ENCODE results near the gene CA10. TPM values are rescaled to one million over a fixed set of nuclear protein-coding genes. Genes with fewer than 3 reads are reported as not detected.

CA10 gene
- total RNA-seq, 6 experiments from 2014 or later, result not detected

DNA sequence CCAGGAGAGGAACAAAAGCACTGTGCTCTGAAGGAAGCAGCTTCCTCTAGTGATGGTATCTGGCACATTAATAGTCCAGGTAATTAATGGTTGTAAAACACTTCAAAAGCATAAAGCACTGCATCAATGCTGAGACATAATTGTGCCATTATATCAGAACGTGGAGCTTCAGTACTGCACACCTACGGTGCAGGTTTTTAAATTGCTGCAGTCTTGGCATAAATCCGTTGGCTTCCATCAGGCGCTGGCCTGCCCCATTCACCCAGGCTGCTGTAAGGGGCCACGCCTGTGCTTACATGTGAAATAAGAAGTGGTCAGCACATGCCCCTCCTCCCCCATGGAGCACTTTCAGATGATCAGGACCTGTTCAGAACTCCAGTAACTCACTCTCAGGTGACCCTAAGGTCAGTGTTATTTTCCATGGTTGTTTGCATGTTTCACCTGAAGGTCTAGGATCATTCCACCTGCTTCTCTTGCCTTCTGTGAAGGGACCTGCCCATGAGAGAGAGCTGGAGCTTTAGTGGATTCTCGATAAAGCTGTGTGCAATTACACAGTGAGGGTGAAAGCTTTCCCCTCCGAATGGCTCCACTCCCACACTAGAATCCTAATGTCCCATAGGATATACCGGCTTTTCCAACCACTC lies 345.3 kb downstream of the CA10 start:
- Mint-ChIP-seq H3K27ac (no peak overlapping the region), H3K4me1 (ENCODE audit: low read depth) (no peaks in the 10 kb centered on the region), H3K36me3 (ENCODE audit: low read depth) (no peaks in the 10 kb centered on the region), H3K4me3 (no peak overlapping the region), H3K27me3 (ENCODE audit: insufficient read depth) (no peaks in the 10 kb centered on the region), H3K9me3 (peaks cover 51% of the 10 kb centered on the region)
- TF ChIP-seq, protein P1, sequence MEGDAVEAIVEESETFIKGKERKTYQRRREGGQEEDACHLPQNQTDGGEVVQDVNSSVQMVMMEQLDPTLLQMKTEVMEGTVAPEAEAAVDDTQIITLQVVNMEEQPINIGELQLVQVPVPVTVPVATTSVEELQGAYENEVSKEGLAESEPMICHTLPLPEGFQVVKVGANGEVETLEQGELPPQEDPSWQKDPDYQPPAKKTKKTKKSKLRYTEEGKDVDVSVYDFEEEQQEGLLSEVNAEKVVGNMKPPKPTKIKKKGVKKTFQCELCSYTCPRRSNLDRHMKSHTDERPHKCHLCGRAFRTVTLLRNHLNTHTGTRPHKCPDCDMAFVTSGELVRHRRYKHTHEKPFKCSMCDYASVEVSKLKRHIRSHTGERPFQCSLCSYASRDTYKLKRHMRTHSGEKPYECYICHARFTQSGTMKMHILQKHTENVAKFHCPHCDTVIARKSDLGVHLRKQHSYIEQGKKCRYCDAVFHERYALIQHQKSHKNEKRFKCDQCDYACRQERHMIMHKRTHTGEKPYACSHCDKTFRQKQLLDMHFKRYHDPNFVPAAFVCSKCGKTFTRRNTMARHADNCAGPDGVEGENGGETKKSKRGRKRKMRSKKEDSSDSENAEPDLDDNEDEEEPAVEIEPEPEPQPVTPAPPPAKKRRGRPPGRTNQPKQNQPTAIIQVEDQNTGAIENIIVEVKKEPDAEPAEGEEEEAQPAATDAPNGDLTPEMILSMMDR (IDR thresholded peaks at IDR 0.05), result no peak
- no peak for DNase-seq

DNA sequence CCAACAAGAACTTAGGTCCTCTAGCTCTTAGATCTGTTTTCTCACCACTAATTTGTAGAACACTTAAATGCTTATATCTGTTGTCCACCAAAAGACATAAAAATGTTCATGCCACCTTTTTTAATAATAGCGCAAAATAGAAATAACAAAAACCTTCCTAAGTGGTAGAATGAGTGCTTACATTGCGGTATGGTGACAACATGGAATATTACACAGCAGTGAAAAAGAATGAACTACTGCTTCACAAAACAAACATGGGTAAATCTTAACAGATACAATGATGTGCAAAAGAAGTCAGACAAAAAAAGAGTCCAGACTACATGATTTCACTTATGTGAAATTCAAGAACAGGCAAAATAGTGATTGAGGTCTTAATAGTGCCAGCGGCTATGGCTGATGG lies 351.1 kb downstream of the CA10 start:
- no peaks in the 10 kb centered on the region for H3K36me3 Mint-ChIP-seq (ENCODE audit: low read depth)
- H3K27ac Mint-ChIP-seq, result no peak overlapping the region
- H3K9me3 Mint-ChIP-seq, result peaks cover 69% of the 10 kb centered on the region
- H3K4me3 Mint-ChIP-seq, result no peak overlapping the region
- TF ChIP-seq, protein P1 (IDR thresholded peaks at IDR 0.05), result no peak
- no peaks in the 10 kb centered on the region for H3K27me3 Mint-ChIP-seq (ENCODE audit: insufficient read depth)
- DNase-seq, result no peak
- H3K4me1 Mint-ChIP-seq (ENCODE audit: low read depth), result no peaks in the 10 kb centered on the region

DNA sequence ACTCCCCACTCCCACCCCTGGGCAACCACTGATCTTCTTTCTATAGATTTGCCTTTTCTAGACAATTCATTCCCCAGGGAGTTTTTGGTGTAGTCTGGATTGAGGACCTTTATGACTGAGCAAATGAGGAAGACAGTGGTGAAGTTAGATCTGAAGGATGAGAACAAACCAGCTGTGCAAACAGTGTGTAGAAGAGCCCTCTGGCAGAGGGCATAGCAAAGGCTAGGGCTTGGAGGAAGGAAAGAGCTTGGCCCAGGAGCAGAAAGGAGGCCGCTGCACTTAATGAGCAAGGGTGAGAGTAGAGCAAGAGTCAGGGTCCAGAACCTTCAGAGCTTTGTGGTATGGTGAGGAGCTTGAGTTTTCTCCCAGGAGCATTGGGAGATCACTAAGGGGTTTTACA lies 352.7 kb downstream of the CA10 start:
- Mint-ChIP-seq H3K9me3 (peaks cover 71% of the 10 kb centered on the region), H3K4me1 (ENCODE audit: low read depth) (no peaks in the 10 kb centered on the region), H3K4me3 (no peak overlapping the region), H3K27ac (no peak overlapping the region), H3K27me3 (ENCODE audit: insufficient read depth) (no peaks in the 10 kb centered on the region; the same call in 1 of the 2 replicates), H3K36me3 (ENCODE audit: low read depth) (no peaks in the 10 kb centered on the region)
- TF ChIP-seq, protein P1 (IDR thresholded peaks at IDR 0.05), result no peak
- DNase-seq, result no peak

DNA sequence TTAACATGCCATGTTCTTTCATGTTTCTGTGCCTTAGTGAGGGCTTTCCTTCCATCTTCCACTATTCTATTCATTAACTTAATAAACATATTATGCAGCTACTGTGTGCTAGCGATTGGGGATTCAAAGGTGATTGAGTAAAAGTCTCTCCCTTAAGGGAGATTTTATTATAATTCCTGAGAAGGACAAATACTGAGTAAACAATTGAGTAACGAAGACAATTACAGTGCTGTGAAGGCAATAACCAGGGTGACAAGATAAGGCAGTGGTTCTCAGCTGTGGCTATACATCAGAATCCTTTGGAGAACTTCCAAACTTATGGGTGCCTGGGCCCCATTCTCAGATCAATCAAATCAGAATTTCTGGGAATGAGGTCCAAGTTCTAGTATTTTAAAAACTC lies 353.3 kb downstream of the CA10 start:
- DNase-seq, result no peak
- H3K9me3 Mint-ChIP-seq, result peaks cover 69% of the 10 kb centered on the region
- H3K4me3 Mint-ChIP-seq, result no peak overlapping the region
- H3K4me1 Mint-ChIP-seq (ENCODE audit: low read depth), result no peaks in the 10 kb centered on the region
- no peaks in the 10 kb centered on the region; the same call in 1 of the 2 replicates for H3K27me3 Mint-ChIP-seq (ENCODE audit: insufficient read depth)
- H3K27ac Mint-ChIP-seq, result no peak overlapping the region
- TF ChIP-seq, protein P1 (IDR thresholded peaks at IDR 0.05), result no peak
- H3K36me3 Mint-ChIP-seq (ENCODE audit: low read depth), result no peaks in the 10 kb centered on the region

DNA sequence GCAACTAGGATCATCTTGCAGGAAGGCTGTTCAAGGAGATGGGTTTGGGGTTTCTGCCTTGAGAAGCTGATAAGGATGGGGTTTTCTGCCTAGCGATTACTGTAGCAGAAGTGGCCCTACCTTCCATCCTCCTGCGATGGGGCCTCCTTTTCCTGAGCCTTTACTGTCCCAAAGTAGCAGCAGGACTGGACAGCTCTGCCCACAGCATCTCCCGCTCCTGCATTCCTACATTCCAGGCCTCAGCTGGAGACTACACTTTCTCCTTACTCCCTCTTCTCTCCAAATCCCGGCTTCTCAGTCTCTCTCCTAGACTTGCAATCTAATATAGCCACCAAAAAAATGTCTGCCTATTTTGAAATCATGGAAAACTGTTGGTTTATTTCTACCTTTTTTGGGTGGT lies 355.4 kb downstream of the CA10 start:
- no peaks in the 10 kb centered on the region for H3K36me3 Mint-ChIP-seq (ENCODE audit: low read depth)
- TF ChIP-seq, protein P1 (IDR thresholded peaks at IDR 0.05), result no peak
- no peak for DNase-seq
- peaks cover 77% of the 10 kb centered on the region for H3K9me3 Mint-ChIP-seq
- H3K27ac Mint-ChIP-seq, result no peak overlapping the region
- no peaks in the 10 kb centered on the region; the same call in 1 of the 2 replicates for H3K27me3 Mint-ChIP-seq (ENCODE audit: insufficient read depth)
- H3K4me1 Mint-ChIP-seq (ENCODE audit: low read depth), result no peaks in the 10 kb centered on the region
- no peak overlapping the region for H3K4me3 Mint-ChIP-seq
